Tibial nerve (tissue), 4 donors: ENCODE results near the gene NRG2. TPM values are rescaled to one million over a fixed set of nuclear protein-coding genes. Genes with fewer than 3 reads are reported as not detected.

Source experiments
- DNase-seq, 2 donors: peaks; one replicate each; pipeline ENCODE4 v3.0.0-alpha.2; 2019; ENCODE audit warnings: low spot score in 2 of 2
- H3K27ac ChIP-seq, 4 donors: fragments of 200-600 bp; sonication (generic) in 3 of 4; one replicate each; pipeline ENCODE4 v1.5.1; 2017 to 2019; ENCODE audit warnings: mild to moderate bottlenecking in 1 of 4
- H3K27me3 ChIP-seq, 2 donors: fragments of 200-600 bp; sonication (generic) in 1 of 2; one replicate each; pipeline versions ENCODE4 v1.5.1 to v1.6.0; 2017 to 2019
- H3K36me3 ChIP-seq, 3 donors: fragments of 200-600 bp; sonication (generic); one replicate each; pipeline ENCODE4 v1.5.1; 2018 to 2019
- H3K4me1 ChIP-seq, 4 donors: fragments of 200-600 bp; sonication (generic) in 3 of 4; one replicate each; pipeline ENCODE4 v1.5.1; 2017 to 2019
- H3K4me3 ChIP-seq, 4 donors: fragments of 200-600 bp; sonication (generic) in 3 of 4; one replicate each; pipeline ENCODE4 v1.5.1; 2017 to 2019; ENCODE audit warnings: mild to moderate bottlenecking in 1 of 4, moderate library complexity in 1 of 4
- H3K9me3 ChIP-seq, 4 donors: fragments of 200-600 bp; sonication (generic) in 3 of 4; one replicate each; pipeline ENCODE4 v1.5.1; 2017 to 2019
- CTCF ChIP-seq, 5 experiments: fragments of 200-600 bp in 3 of 5; fragments of 450-650 bp in 2 of 5; sonication (generic) in 3 of 5; IDR thresholded peaks; one replicate each; pipeline ENCODE4 v1.5.1; 2016 to 2019; ENCODE audit warnings: antibody characterized with exemption in 5 of 5, mild to moderate bottlenecking in 3 of 5, moderate library complexity in 2 of 5
- EP300 ChIP-seq, 2 donors: sonication (generic); formaldehyde crosslinking; IDR thresholded peaks; one replicate each; pipeline ENCODE4 v1.6.1; 2017; ENCODE audit warnings: antibody characterized with exemption in 2 of 2, mild to moderate bottlenecking in 1 of 2
- POLR2A ChIP-seq, 2 donors: fragments of 450-650 bp; IDR thresholded peaks; one replicate each; pipeline ENCODE4 v1.6.1; 2017; ENCODE audit warnings: antibody characterized with exemption in 2 of 2, mild to moderate bottlenecking in 2 of 2, moderate library complexity in 2 of 2
- WGBS, 2 donors: methylation state at CpG; one replicate each; pipeline ENCODE4 v1.1.5; 2018; 5-methylcytosine and 5-hydroxymethylcytosine counted together
- total RNA-seq, 4 donors: library from RNA; depleted of rRNA; stranded (reverse); fragments of >200 nt; gene quantifications; one replicate each; pipeline ENCODE4 v1.1.0, GENCODE V29; 2016

The NRG2 gene
- total RNA-seq, 4 donors from 2014 or later: 2.0 to 5.1 (median 3.4) TPM

- Histone ChIP-seq H3K9me3 (no peaks in the 10 kb centered on the region), H3K27me3 (no peaks in the 10 kb centered on the region), H3K4me3 (no peak overlapping the region), H3K4me1 (peaks cover 0 to 13% (median 5%) of the 10 kb centered on the region in 4 donors), H3K36me3 (no peaks in the 10 kb centered on the region), H3K27ac (no peak overlapping the region)
- no peak for DNase-seq
- TF ChIP-seq POLR2A (IDR thresholded peaks at IDR 0.05) (no peak), EP300 (IDR thresholded peaks at IDR 0.05) (no peak), CTCF (IDR thresholded peaks at IDR 0.05) (no peak)
- 36 to 37% methylated on average over 4 of the region's 4 CpGs for WGBS, 2 donors
Observed at GRCh38 chr5:140020601-140021177, 22.4 kb downstream of the NRG2 start.

GRCh38 chr5:140018920-140019644, 24.0 kb downstream of the NRG2 start:
- 64 to 77% methylated on average over 4 of the region's 4 CpGs for WGBS, 2 donors
- H3K27me3 ChIP-seq: no peaks in the 10 kb centered on the region
- no peak for DNase-seq
- H3K4me1 ChIP-seq: peaks cover 0 to 13% (median 5%) of the 10 kb centered on the region in 4 donors
- no peaks in the 10 kb centered on the region for H3K36me3 ChIP-seq
- no peak overlapping the region for H3K27ac ChIP-seq
- TF ChIP-seq EP300 (IDR thresholded peaks at IDR 0.05): no peak
- H3K9me3 ChIP-seq: no peaks in the 10 kb centered on the region
- no peak overlapping the region for H3K4me3 ChIP-seq

GRCh38 chr5:140018517-140018916, 24.6 kb downstream of the NRG2 start:
- Histone ChIP-seq H3K27ac (no peak overlapping the region), H3K4me1 (peaks cover 0 to 13% (median 5%) of the 10 kb centered on the region in 4 donors), H3K4me3 (no peak overlapping the region), H3K27me3 (no peaks in the 10 kb centered on the region), H3K9me3 (no peaks in the 10 kb centered on the region), H3K36me3 (no peaks in the 10 kb centered on the region)
- no peak for DNase-seq
- TF ChIP-seq EP300 (IDR thresholded peaks at IDR 0.05): no peak
- TF ChIP-seq CTCF (IDR thresholded peaks at IDR 0.05): no peak
- no peak for TF ChIP-seq POLR2A (IDR thresholded peaks at IDR 0.05)
- 84 to 89% methylated on average over 7 of the region's 7 CpGs for WGBS, 2 donors

GRCh38 chr5:140018096-140018481, 25.0 kb downstream of the NRG2 start:
- Histone ChIP-seq H3K9me3 (no peaks in the 10 kb centered on the region), H3K27ac (no peak overlapping the region), H3K27me3 (no peaks in the 10 kb centered on the region), H3K36me3 (no peaks in the 10 kb centered on the region), H3K4me3 (no peak overlapping the region), H3K4me1 (peaks cover 0 to 13% (median 5%) of the 10 kb centered on the region in 4 donors)
- WGBS, 2 donors: 78 to 83% methylated on average over 8 of the region's 8 CpGs
- DNase-seq: no peak
- no peak for TF ChIP-seq POLR2A (IDR thresholded peaks at IDR 0.05)
- TF ChIP-seq EP300 (IDR thresholded peaks at IDR 0.05): no peak
- no peak for TF ChIP-seq CTCF (IDR thresholded peaks at IDR 0.05)

GRCh38 chr5:140017397-140018095, 25.6 kb downstream of the NRG2 start:
- Histone ChIP-seq H3K4me3 (no peak overlapping the region), H3K27me3 (no peaks in the 10 kb centered on the region), H3K36me3 (no peaks in the 10 kb centered on the region), H3K27ac (no peak overlapping the region), H3K9me3 (no peaks in the 10 kb centered on the region), H3K4me1 (peaks cover 0 to 13% (median 5%) of the 10 kb centered on the region in 4 donors)
- no peak for TF ChIP-seq EP300 (IDR thresholded peaks at IDR 0.05)
- no peak for TF ChIP-seq POLR2A (IDR thresholded peaks at IDR 0.05)
- no peak for TF ChIP-seq CTCF (IDR thresholded peaks at IDR 0.05)
- no peak for DNase-seq
- 87 to 92% methylated on average over 9 of the region's 9 CpGs for WGBS, 2 donors
